SK-N-SH treated with all-trans-retinoic acid at 6 μM for 48 hours (cell line): ENCODE results near the gene COL4A2.

Experiments
- ATAC-seq: fragments of 200-7000 bp; cut with Tn5 transposase; 3 replicates; pipeline ENCODE4 v1.9.1; 2020; ENCODE audit warnings: mild to moderate bottlenecking, moderate library complexity
- ARNTL ChIP-seq: fragments of 450-650 bp; formaldehyde crosslinking; IDR thresholded peaks from 2 replicates; pipeline ENCODE4 v1.5.0; 2020; ENCODE audit warnings: low read depth, mild to moderate bottlenecking, moderate library complexity, borderline replicate concordance
- BACH2 ChIP-seq: fragments of 250-450 bp; sonication (Bioruptor Pico); IDR thresholded peaks from 2 replicates; pipeline ENCODE4 v1.9.0; 2021; ENCODE audit warnings: mild to moderate bottlenecking, borderline replicate concordance
- CSDC2 ChIP-seq: fragments of 250-450 bp; sonication (Bioruptor Pico); IDR thresholded peaks from 2 replicates; pipeline ENCODE4 v1.5.0; 2020; ENCODE audit warnings: mild to moderate bottlenecking, moderate library complexity
- ESRRG ChIP-seq: fragments of 250-450 bp; sonication (Bioruptor Pico); IDR thresholded peaks from 2 replicates; pipeline ENCODE4 v1.6.1; 2021; ENCODE audit warnings: mild to moderate bottlenecking
- GLIS3 ChIP-seq: fragments of 250-450 bp; sonication (Bioruptor Pico); IDR thresholded peaks from 2 replicates; pipeline ENCODE4 v1.5.0; 2020; ENCODE audit warnings: mild to moderate bottlenecking, moderate library complexity
- ISL1 ChIP-seq: fragments of 250-450 bp; sonication (Bioruptor Pico); IDR thresholded peaks from 2 replicates; pipeline ENCODE4 v2.1.2; 2022; ENCODE audit warnings: mild to moderate bottlenecking, moderate library complexity
- OSR1 ChIP-seq: fragments of 250-450 bp; sonication (Bioruptor Pico); IDR thresholded peaks from 2 replicates; pipeline ENCODE4 v1.8.0; 2022; ENCODE audit warnings: moderate library complexity, mild to moderate bottlenecking, inconsistent platforms
- PPARA ChIP-seq: fragments of 250-450 bp; sonication (Bioruptor Pico); IDR thresholded peaks from 2 replicates; pipeline ENCODE4 v1.5.0; 2020; ENCODE audit warnings: mild to moderate bottlenecking, borderline replicate concordance
- RARB ChIP-seq: fragments of 250-450 bp; sonication (Bioruptor Pico); IDR thresholded peaks from 2 replicates; pipeline ENCODE4 v1.8.0; 2021; ENCODE audit warnings: mild to moderate bottlenecking, moderate library complexity
- SNAI2 ChIP-seq: fragments of 250-450 bp; sonication (Bioruptor Pico); IDR thresholded peaks from 2 replicates; pipeline ENCODE4 v1.5.0; 2020; ENCODE audit warnings: mild to moderate bottlenecking, moderate library complexity
- TCF4 ChIP-seq: fragments of 250-450 bp; sonication (Bioruptor Pico); IDR thresholded peaks from 2 replicates; pipeline ENCODE4 v1.8.0; 2021; ENCODE audit warnings: mild to moderate bottlenecking, moderate library complexity, borderline replicate concordance
- TOX ChIP-seq: fragments of 250-450 bp; sonication (Bioruptor Pico); IDR thresholded peaks from 2 replicates; pipeline ENCODE4 v1.8.0; 2021; ENCODE audit warnings: mild to moderate bottlenecking, moderate library complexity, borderline replicate concordance
- TSHZ2 ChIP-seq: fragments of 250-450 bp; sonication (Bioruptor Pico); IDR thresholded peaks from 2 replicates; pipeline ENCODE4 v1.5.0; 2020; ENCODE audit warnings: mild to moderate bottlenecking, moderate library complexity
- ZC3H10 ChIP-seq: fragments of 250-450 bp; sonication (Bioruptor Pico); IDR thresholded peaks from 2 replicates; pipeline ENCODE4 v1.5.1; 2021; ENCODE audit warnings: mild to moderate bottlenecking, moderate library complexity
- ZFP3 ChIP-seq: fragments of 250-450 bp; sonication (Bioruptor Pico); IDR thresholded peaks from 2 replicates; pipeline ENCODE4 v1.5.0; 2020; ENCODE audit warnings: mild to moderate bottlenecking, moderate library complexity
- ZFP30 ChIP-seq: fragments of 450-650 bp; formaldehyde crosslinking; IDR thresholded peaks from 2 replicates; pipeline ENCODE4 v1.5.0; 2022; ENCODE audit warnings: mild to moderate bottlenecking, moderate library complexity
- ZNF565 ChIP-seq: fragments of 450-650 bp; formaldehyde crosslinking; conservative IDR thresholded peaks from 2 replicates; pipeline ENCODE4 v1.5.0; 2020; ENCODE audit warnings: low read depth, mild to moderate bottlenecking, moderate library complexity
- ZNF8 ChIP-seq: fragments of 450-650 bp; formaldehyde crosslinking; IDR thresholded peaks from 2 replicates; pipeline ENCODE4 v1.5.0; 2020; ENCODE audit warnings: mild to moderate bottlenecking, moderate library complexity
- TF ChIP-seq, protein P1 (sequence below): fragments of 250-450 bp; sonication (Bioruptor Pico); IDR thresholded peaks from 2 replicates; pipeline ENCODE4 v1.8.0; 2020; ENCODE audit warnings: mild to moderate bottlenecking, moderate library complexity, borderline replicate concordance
- TF ChIP-seq, protein P2 (sequence below): fragments of 250-450 bp; sonication (Bioruptor Pico); IDR thresholded peaks from 2 replicates; pipeline ENCODE4 v1.5.1; 2020; ENCODE audit warnings: low read depth, mild to moderate bottlenecking, moderate library complexity
- TF ChIP-seq, protein P3 (sequence below): fragments of 250-450 bp; sonication (Bioruptor Pico); IDR thresholded peaks from 2 replicates; pipeline ENCODE4 v1.8.0; 2021; ENCODE audit warnings: low read depth, mild to moderate bottlenecking, moderate library complexity, borderline replicate concordance

The COL4A2 gene

GRCh38 chr13:110329258-110329657 lies 22.2 kb downstream of the COL4A2 start:
- no peak for ATAC-seq
- TF ChIP-seq BACH2 (CRISPR knock-in tag) = no peak
- TF ChIP-seq TOX = no peak
- TF ChIP-seq, protein P1, sequence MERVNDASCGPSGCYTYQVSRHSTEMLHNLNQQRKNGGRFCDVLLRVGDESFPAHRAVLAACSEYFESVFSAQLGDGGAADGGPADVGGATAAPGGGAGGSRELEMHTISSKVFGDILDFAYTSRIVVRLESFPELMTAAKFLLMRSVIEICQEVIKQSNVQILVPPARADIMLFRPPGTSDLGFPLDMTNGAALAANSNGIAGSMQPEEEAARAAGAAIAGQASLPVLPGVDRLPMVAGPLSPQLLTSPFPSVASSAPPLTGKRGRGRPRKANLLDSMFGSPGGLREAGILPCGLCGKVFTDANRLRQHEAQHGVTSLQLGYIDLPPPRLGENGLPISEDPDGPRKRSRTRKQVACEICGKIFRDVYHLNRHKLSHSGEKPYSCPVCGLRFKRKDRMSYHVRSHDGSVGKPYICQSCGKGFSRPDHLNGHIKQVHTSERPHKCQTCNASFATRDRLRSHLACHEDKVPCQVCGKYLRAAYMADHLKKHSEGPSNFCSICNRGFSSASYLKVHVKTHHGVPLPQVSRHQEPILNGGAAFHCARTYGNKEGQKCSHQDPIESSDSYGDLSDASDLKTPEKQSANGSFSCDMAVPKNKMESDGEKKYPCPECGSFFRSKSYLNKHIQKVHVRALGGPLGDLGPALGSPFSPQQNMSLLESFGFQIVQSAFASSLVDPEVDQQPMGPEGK = no peak
- TF ChIP-seq RARB (CRISPR knock-in tag) = no peak
- no peak for TF ChIP-seq CSDC2 (CRISPR knock-in tag)
- TF ChIP-seq, protein P2, sequence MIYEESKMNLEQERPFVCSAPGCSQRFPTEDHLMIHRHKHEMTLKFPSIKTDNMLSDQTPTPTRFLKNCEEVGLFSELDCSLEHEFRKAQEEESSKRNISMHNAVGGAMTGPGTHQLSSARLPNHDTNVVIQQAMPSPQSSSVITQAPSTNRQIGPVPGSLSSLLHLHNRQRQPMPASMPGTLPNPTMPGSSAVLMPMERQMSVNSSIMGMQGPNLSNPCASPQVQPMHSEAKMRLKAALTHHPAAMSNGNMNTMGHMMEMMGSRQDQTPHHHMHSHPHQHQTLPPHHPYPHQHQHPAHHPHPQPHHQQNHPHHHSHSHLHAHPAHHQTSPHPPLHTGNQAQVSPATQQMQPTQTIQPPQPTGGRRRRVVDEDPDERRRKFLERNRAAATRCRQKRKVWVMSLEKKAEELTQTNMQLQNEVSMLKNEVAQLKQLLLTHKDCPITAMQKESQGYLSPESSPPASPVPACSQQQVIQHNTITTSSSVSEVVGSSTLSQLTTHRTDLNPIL (CRISPR knock-in tag) = no peak
- no peak for TF ChIP-seq ZFP3 (CRISPR knock-in tag)
- TF ChIP-seq SNAI2 = no peak
- TF ChIP-seq, protein P3, sequence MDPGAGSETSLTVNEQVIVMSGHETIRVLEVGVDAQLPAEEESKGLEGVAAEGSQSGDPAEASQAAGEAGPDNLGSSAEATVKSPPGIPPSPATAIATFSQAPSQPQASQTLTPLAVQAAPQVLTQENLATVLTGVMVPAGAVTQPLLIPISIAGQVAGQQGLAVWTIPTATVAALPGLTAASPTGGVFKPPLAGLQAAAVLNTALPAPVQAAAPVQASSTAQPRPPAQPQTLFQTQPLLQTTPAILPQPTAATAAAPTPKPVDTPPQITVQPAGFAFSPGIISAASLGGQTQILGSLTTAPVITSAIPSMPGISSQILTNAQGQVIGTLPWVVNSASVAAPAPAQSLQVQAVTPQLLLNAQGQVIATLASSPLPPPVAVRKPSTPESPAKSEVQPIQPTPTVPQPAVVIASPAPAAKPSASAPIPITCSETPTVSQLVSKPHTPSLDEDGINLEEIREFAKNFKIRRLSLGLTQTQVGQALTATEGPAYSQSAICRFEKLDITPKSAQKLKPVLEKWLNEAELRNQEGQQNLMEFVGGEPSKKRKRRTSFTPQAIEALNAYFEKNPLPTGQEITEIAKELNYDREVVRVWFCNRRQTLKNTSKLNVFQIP (CRISPR knock-in tag) = no peak
- TF ChIP-seq GLIS3 (CRISPR knock-in tag) = no peak
- TF ChIP-seq ZNF565 (CRISPR knock-in tag) = no peak
- TF ChIP-seq PPARA (CRISPR knock-in tag) = no peak
- no peak for TF ChIP-seq ZNF8 (CRISPR knock-in tag)
- no peak for TF ChIP-seq ZFP30
- TF ChIP-seq TSHZ2 (CRISPR knock-in tag) = no peak

DNA sequence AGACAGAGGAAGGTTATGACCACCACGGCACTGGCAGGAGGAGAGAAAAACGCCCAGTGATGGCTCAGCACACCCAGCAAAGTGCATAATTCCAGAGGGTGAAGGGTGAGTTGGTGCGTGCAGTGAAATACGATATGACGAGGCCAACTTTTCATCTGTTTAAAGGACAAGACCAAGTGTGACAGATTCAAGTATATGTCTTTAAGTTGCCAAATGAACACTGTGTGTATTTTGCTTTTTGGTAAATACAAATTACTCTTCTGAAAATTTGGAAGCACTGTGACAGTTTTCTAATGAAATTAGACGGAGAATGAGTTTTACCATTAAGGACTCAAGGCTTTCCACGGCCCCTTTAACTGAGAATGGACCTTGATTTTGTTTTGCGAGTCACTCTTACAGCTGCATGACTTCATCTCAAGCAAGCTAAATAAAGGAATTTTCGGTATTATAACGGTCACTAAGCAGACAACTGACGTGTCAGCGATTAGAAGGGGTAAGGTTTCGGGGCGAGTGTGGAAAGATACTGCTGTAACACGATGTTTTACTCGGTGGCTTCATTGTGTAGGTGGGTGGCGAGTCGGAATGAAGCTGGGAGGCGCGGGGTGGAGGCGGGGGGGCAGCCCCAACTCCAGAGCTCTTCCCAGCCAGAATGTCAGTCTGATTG lies 22.8 kb downstream of the COL4A2 start:
- TF ChIP-seq RARB (CRISPR knock-in tag) = no peak
- TF ChIP-seq TCF4 (CRISPR knock-in tag) = no peak
- no peak for TF ChIP-seq TOX
- no peak for TF ChIP-seq GLIS3 (CRISPR knock-in tag)
- no peak for TF ChIP-seq ZFP3 (CRISPR knock-in tag)
- TF ChIP-seq OSR1 (CRISPR knock-in tag) = no peak
- no peak for TF ChIP-seq BACH2 (CRISPR knock-in tag)
- no peak for TF ChIP-seq ISL1 (CRISPR knock-in tag)
- TF ChIP-seq ZNF8 (CRISPR knock-in tag) = no peak
- TF ChIP-seq ESRRG (CRISPR knock-in tag) = no peak
- no peak for TF ChIP-seq ZC3H10 (CRISPR knock-in tag)
- no peak for TF ChIP-seq ARNTL (CRISPR knock-in tag)
- peak; percentile 35; the same call in 1 of the 3 replicates for ATAC-seq

GRCh38 chr13:110330491-110331011 lies 23.5 kb downstream of the COL4A2 start:
- ATAC-seq = peak; percentile 43; the same call in 2 of the 3 replicates
- TF ChIP-seq, protein P2 (CRISPR knock-in tag) = no peak
- TF ChIP-seq PPARA (CRISPR knock-in tag) = no peak
- no peak for TF ChIP-seq RARB (CRISPR knock-in tag)
